HG03095 (cell line): Measurements from ENCODE around the gene CUEDC2.

Source experiments
- ATAC-seq: cut with Tn5 transposase; IDR thresholded peaks from one replicate; pipeline ENCODE4 v1.9.1; 2021; ENCODE audit warnings: moderate library complexity; ENCODE audit not compliant: unreplicated experiment

CUEDC2 gene

GRCh38 chr10:102399217-102400021 lies 33.0 kb downstream of the CUEDC2 start:
- ATAC-seq = peak; percentile 41

- ATAC-seq = no peak
Observed at GRCh38 chr10:102398172-102399020, 34.0 kb downstream of the CUEDC2 start.

DNA sequence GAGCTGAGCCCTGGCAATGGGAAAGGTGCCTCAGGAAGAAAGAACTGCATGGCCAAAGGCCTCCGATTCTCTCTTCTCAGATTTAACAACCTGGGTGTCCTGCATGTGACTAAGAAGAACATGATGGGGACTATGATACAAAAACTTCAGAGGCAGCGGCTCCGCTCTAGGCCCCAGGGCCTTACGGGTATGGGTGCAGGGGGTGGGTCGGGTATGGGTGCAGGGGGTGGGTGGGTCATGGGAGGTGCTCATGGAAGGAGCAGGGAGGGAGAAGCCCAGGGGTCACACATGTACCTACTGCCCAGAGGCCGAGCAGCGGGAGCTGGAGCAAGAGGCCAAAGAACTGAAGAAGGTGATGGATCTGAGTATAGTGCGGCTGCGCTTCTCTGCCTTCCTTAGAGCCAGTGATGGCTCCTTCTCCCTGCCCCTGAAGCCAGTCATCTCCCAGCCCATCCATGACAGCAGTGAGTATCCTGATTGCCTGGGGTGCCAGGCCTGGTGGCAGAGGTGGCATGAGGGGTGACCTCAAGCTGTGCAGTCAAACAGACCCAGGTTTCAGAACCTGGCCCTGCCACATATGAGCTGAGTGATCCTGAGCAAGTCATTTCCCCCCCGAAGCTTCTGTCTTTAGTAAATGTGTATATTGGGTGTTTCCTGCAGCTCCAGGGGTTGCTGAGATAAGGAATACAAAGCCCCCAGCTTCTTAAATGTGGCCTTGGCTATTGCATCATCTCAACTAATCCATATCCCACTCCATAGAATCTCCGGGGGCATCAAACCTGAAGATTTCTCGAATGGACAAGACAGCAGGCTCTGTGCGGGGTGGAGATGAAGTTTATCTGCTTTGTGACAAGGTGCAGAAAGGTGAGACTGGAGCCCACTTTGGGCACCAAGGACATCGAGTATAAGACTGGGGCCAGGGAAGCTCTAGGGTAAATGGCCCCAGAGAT lies 34.9 kb downstream of the CUEDC2 start:
- no peak for ATAC-seq

DNA sequence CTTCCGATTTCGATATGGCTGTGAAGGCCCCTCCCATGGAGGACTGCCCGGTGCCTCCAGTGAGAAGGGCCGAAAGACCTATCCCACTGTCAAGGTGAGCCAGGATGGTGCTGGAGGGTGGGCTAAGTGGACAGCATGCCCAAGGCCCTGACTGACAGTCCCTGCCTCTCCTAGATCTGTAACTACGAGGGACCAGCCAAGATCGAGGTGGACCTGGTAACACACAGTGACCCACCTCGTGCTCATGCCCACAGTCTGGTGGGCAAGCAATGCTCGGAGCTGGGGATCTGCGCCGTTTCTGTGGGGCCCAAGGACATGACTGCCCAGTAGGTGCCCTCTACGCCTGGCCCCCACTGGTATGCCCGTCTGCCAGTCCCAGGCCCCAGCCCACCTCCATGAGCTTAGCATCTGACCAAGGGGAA lies 35.6 kb downstream of the CUEDC2 start:
- ATAC-seq = no peak

DNA sequence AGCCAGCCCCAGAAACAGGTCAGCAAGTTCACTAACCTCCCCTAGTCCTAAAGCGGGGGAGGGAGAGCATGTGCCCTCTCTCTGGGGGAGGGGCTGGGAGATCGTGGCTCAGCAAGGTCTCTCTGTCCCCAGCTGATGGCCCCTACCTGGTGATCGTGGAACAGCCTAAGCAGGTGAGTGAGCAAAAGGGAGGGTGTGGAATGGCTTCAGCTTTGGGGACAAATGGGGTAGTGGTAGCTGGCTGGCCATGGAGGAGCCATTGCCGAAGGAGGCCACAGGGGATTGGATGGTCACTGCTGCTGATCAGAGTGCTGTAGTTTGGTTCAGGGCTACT lies 36.1 kb downstream of the CUEDC2 start:
- ATAC-seq = no peak

GRCh38 chr10:102395400-102396316 lies 36.7 kb downstream of the CUEDC2 start, which contains the start of gene NFKB2:
Gene NFKB2 (plus strand): TSS chr10:102395705. CDS start chr10:102395960, 255 bp downstream.
- ATAC-seq = peak; percentile 33

DNA sequence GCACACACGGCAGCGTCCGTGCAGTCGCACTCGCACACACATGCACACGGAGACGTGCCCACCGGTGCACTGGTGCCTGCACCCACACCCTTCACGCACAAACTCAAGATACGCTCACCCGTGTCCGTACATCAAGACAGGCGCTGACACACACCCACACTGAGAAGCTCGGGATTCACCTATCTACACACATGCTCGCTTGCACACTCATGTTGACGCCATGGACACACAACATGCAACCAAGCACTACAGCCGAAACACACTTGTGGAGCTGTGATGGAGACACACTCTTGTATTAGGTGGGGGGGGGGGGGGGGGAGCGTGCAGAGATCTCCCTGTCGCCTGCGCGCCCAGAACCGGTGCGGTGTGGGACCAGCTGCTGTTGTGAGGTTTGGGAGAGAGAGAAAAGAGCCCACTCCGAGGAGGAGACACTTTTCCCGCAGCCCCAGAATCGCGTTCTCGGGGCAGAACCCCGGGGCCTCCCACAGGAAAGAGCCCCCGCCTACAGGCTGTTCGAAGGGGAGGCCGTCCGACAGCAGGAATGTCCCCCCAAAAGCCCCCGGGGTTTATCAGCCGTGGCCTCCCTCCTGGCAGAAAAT lies 37.5 kb downstream of the CUEDC2 start:
- no peak for ATAC-seq

DNA sequence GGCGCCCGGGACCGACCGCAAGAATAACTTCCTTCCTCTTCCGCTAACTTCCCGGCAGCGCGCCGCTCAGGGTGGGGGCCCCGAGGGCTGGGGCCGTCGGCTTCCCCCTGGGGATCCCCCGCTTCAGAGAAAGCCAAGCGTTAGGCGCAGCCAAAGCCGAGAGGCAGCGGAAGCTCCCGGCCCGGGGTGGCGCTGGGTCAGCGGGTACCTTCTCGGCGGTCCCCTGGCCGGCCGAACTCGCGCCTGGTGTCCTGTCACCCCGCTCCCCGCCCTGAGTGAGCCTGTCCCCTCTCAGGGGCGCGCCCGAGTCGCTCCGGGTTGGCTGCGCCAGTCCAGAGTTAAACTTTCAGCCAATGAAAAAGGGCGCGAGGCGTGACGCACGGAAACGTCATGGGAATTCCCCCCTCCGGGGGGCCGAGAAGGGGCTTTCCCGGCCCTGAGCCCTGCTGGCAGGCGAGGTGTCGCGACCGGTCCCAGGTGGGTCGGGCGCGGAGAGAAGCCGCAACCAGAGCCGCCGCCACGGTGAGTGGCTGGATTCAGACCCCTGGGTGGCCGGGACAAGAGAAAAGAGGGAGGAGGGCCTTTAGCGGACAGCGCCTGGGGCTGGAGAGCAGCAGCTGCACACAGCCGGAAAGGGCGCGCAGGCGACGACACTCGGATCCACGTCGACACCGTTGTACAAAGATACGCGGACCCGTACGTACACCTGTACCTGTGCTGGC lies 38.1 kb downstream of the CUEDC2 start:
- ATAC-seq = peak; percentile 68

DNA sequence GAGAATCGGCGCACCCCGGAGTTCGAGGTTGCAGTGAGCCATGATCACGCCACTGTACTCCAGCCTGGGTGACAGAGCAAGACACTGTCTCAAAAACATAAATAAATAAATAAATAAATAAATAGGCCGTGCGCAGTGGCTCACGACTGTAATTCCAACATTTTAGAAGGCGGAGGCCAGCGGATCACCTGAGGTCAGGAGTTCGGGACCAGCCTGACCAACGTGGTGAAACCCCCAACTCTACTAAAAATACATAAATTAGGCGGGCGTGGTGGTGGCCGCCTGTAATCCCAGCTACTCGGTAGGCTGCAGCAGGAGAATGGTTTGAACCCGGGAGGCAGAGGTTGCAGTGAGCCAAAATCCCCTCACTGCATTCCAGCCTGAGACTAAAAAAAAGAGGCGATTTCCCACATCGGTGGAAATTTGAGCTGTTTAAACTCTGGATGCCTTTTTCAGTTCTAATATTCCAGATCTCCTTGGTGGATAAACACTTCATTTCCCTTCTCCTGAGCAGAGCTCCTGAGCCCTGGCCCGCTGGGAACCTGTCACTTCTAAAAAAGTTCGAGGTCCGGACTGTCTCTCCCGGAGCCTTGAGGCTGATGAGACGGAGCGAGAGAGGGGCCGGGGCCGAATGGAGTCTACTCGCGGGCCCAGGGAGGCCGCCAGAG lies 38.8 kb downstream of the CUEDC2 start:
- no peak for ATAC-seq

- no peak for ATAC-seq
Observed at GRCh38 chr10:102392306-102392705, 40.1 kb downstream of the CUEDC2 start.

GRCh38 chr10:102389894-102390293 lies 42.5 kb downstream of the CUEDC2 start:
- no peak for ATAC-seq

- ATAC-seq = no peak
Observed at GRCh38 chr10:102384606-102385429, 47.6 kb downstream of the CUEDC2 start.

DNA sequence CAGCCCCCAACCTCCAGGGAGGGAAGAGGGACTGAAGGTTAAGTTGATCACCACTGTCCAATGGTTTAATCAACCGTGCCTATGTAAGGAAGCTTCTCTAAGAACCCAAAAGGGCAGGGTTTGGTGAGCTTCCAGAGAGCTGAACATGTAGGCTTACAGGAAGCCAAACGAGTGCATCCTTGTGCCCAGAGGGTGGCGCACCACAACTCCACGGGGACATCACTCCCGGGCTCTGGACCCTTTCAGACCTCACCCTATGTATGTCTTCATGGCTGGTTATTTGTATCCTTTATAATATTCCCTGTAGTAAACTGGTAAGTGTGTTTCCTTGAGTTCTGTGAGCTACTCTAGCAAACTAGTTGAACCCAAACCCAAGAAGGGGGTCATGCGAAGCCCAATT lies 48.3 kb downstream of the CUEDC2 start:
- no peak for ATAC-seq

- no peak for ATAC-seq
Observed at GRCh38 chr10:102382871-102383270, 49.5 kb downstream of the CUEDC2 start.

GRCh38 chr10:102381983-102382382 lies 50.4 kb downstream of the CUEDC2 start:
- ATAC-seq = no peak

GRCh38 chr10:102379383-102379782 lies 53.0 kb downstream of the CUEDC2 start:
- no peak for ATAC-seq

DNA sequence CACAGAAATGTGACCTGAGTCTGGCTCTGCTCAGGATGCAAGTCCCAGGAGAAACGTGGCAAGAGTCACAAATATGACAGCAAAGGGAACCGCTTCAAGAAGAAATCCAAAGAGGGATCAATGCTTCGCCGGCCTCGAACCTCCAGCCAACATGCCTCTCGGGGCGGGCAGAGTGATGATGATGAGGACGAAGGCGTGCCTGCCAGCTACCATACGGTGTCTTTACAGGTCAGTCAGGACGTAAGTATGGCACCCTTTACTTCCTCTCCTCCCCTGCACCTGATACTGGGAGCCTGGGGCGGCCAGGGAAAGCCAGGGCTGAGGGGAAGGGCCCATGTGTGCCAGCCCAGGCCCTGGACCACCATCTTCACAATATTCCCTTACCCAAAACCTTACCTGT lies 55.5 kb downstream of the CUEDC2 start:
- no peak for ATAC-seq
